ENCODE measurements around the gene CAMKMT.

Gene CAMKMT

GRCh38 chr2:44688456-44689124 lies 326.8 kb downstream of the CAMKMT start:
- no peak for DNase-seq (ENCODE audit: low read depth, low spot score)

DNA sequence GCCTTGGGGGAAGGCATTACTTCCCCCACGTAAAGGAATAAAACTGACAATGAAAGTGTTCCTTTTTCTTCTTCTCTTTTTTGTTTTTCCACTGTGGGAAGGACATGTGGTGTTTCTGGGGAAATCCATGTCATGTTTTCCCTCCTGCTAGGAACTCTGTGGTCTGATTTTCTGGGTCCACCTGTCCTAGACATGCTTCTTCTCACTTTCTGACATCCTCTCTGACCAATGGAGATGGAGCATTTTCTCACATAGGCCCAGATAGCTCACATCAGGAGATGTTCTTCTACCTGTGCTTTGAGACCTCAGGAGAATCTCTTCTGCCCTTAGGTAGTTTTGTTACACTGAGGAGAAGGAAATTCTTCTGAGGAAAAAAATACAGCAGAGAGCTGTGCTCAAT lies 327.8 kb downstream of the CAMKMT start:
- no peak for DNase-seq (ENCODE audit: low read depth, low spot score)

DNA sequence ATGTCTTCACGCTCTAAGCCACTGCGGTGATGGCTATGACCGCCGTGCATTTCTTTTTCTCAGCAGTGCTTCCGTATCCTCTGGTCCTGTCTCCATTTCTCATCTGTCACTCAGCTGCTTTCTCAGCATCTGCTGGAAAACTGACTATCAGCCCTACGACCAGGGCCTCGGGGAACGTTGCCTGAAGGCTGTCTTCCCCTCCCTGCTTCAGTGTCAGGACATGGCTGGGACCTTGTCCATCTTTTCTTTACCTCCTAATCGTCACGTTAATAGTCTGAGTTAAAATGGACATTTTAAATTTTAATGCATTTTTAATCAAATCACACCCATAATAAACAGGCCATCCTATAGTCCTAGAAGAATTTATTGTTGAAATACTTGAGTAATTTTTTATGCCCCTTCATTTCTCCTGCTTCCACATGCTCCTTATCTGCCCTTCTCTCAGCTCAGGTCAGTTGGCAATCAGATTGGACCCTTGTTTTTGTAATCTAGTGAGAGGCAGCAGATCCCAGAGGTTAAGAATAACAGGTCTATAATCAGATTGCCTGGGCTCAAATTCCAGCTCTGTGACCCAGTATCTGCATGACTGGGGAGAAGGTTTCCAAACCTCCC lies 329.5 kb downstream of the CAMKMT start:
- DNase-seq (ENCODE audit: low read depth, low spot score): no peak

- no peak for DNase-seq (ENCODE audit: low read depth, low spot score)
Measured at GRCh38 chr2:44692821-44693220, 331.1 kb downstream of the CAMKMT start.

- DNase-seq (ENCODE audit: low read depth, low spot score): no peak
Measured at GRCh38 chr2:44700824-44701223, 339.1 kb downstream of the CAMKMT start.

- no peak for DNase-seq (ENCODE audit: low read depth, low spot score)
Measured at GRCh38 chr2:44705356-44705755, 343.6 kb downstream of the CAMKMT start.

DNA sequence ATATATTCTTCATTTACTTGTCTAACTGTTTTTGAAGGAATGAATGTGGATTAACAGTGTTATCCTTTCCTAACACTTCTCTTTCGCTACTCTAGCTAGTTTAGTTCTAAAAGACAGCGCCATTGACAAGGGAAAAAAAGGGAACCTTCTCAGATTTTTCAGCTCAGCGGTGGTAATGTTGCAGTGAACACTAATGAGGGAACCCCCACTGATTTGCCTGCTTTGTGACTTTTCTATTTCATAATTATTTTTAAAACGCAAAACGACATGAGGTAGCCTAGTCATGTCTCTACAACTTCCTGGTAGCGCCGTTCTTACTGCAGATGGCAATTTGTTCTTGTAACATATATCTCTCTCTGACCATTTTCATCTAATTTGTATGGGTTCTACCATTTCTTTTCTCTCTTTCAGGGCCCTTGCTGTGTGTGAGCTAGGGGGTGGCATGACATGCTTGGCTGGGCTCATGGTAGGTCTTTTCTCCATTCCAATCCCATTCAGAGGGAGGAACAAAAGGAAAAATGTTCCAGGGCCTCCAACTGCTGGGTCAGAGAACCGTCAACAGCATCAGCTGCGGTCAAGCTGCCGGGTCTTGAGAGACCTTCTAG lies 344.2 kb downstream of the CAMKMT start:
- no peak for DNase-seq (ENCODE audit: low read depth, low spot score)

- DNase-seq (ENCODE audit: low read depth, low spot score): no peak
Measured at GRCh38 chr2:44706681-44707553, 345.2 kb downstream of the CAMKMT start.

- no peak for DNase-seq (ENCODE audit: low read depth, low spot score)
Measured at GRCh38 chr2:44707945-44708660, 346.4 kb downstream of the CAMKMT start.

DNA sequence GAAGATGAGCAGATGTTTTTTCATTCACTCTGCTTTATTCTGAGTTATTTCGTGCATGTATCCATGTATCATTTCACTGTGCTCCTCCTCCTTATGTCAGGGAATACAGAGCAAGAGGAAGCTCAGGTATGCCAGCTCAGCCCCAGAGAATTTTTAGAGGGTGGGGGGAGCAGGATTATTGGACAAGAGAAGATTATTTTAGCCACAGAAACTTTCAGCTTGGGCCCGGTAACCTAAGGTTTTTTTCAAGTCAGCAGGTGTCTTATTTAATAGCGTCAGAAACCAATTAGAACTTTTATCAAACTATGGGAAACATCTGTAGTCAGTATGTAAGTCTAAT lies 346.9 kb downstream of the CAMKMT start:
- DNase-seq (ENCODE audit: low read depth, low spot score): no peak

GRCh38 chr2:44713170-44713569 lies 351.4 kb downstream of the CAMKMT start:
- no peak for DNase-seq (ENCODE audit: low read depth, low spot score)

GRCh38 chr2:44715671-44716081 lies 353.9 kb downstream of the CAMKMT start:
- DNase-seq (ENCODE audit: low read depth, low spot score): peak; percentile 9

GRCh38 chr2:44716131-44716530 lies 354.4 kb downstream of the CAMKMT start:
- no peak for DNase-seq (ENCODE audit: low read depth, low spot score)

DNA sequence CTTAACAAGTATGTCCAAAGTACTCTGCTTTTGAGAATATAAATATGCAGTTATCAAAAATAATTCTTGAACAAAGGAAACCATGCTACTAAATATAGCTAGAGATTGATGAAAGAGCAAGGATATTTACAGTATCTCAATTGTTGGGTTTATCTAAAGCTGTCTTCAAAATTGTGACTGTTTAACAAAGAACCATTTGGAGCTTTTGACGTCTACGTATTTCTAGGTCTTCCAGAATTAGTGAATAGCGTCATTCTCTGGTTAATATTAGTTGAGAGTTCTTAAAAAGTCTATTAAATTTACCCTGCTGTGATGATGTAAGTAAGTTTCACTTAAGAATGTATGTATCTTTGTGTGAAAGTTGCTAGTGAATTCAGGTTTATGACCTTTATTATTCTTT lies 356.7 kb downstream of the CAMKMT start:
- DNase-seq (ENCODE audit: low read depth, low spot score): no peak

DNA sequence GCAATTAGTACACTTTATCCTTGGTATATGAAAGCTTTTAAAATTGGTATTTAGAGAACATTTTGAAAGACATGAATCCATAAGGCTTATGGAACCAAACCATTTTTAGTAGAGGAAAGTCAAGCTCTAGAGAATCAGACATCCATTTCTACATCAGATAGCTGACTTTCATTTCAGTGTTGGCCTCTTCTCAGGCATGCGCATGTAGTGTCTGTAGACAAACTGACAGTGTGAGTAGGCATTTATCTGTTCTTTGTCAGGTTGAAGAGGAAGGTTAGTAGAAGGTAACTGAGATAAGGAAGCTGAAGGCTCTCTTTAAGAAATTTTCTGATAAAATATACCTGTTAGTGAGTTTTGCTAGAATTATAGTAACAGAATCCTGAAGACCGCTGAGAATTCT lies 357.8 kb downstream of the CAMKMT start:
- no peak for DNase-seq (ENCODE audit: low read depth, low spot score)

DNA sequence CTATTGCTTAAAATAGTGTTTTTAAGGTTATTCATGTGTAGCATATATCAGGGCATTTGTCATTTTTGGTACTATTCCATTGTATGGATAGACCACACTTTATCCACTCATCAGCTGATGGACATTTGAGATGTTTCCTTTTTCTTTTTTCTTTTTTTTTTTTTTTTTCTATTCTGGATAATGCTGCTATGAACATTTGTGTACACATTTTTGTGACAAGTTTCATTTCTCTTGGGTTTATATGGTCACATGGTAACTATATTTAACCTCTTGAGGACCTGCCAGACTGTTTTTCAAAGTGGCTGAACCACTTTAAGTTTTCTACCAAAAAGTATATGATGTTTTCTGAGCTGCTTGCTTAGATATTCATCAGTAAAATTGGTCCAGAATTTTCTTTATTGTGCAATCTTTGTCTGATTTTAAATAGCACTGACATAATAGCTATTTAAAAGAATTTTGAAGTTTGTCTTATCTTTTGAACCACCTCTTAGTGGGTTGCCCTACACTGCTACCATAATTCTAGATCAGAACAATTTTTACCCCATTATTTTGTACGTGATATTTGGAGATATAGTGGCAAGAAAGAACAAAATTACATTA lies 360.4 kb downstream of the CAMKMT start:
- no peak for DNase-seq (ENCODE audit: low read depth, low spot score)

GRCh38 chr2:44723921-44724320 lies 362.2 kb downstream of the CAMKMT start:
- DNase-seq (ENCODE audit: low read depth, low spot score): no peak

DNA sequence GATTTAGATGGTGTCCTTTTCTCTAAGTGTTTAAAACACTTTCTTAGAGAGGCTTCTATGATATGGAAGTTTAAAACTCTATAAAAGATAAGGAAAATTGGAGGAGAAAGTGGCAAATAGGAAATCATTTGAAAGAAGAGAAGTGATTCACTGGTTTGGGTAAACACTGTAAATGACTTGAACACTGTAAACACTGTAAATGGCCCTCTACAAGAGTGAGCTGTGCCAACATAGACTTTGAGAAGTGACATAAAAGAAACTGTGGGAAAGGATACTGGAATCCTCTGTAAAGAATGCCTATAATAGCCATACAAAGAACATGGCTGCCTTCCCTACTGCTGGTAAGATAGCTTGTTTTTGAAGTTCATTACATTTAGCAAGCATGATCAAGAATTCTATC lies 368.8 kb downstream of the CAMKMT start:
- DNase-seq (ENCODE audit: low read depth, low spot score): no peak

- DNase-seq (ENCODE audit: low read depth, low spot score): no peak
Measured at GRCh38 chr2:44731505-44731904, 369.8 kb downstream of the CAMKMT start.

DNA sequence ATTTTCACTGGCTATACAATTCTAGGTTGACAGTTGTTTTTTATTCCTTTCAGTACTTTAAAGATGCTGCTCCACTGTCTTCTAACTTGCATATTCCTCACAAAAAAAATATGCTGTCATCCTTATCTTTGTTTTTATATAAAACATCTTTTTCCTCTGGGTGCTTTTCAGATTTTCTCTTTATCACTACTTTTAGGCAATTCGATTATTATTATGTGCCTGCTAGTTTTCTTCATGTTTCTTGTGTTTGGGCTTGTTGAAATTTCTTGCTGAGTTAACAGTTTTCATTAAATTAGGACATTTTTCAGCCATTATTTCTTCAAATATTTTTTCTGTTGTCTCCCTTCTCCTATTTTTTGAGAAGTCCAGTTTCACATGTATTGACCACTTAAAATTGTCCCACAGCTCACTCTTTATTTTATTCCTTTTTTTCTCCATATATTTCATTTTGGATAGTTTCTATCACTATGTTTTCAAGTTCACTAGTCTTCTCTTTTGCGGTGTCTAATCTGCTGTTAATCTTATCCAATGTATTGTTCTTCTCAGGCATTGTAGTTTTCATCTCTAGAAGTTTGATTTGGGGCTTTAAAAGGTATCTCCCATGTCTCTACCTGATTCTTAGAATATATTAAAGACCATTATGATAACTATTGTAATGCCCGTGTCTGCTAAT lies 374.7 kb downstream of the CAMKMT start:
- DNase-seq (ENCODE audit: low read depth, low spot score): no peak

DNA sequence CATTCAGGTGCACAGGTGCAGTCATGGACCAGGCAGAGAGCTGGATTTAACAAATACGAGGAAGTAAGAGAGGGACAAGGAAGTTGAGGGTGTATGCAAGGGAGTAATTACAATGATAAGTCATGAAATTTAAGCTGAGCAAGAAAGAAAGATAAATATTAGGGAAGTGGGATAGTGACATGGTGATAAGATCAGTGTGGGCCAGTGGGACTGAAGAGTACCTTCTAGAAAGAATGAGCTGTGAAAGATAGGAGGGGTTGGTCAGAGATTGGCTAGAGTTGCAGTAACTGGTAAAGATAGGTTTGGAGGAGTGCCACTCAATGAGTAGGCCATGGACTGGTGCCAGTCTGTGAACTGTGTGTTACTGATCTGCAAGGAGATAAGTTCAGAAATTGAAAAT lies 378.9 kb downstream of the CAMKMT start:
- DNase-seq (ENCODE audit: low read depth, low spot score): no peak
